HG02970 (cell line): ENCODE measurements around the gene HNF1A.

Experiments used
- ATAC-seq: cut with Tn5 transposase; IDR thresholded peaks from one replicate; pipeline ENCODE4 v1.9.1; 2021; ENCODE audit warnings: mild to moderate bottlenecking, moderate library complexity, moderate number of reproducible peaks; ENCODE audit not compliant: unreplicated experiment, low FRiP score

The HNF1A gene

GRCh38 chr12:120983759-120984158 lies 5.4 kb downstream of the HNF1A start:
- ATAC-seq, result no peak

GRCh38 chr12:120984351-120984898 lies 6.1 kb downstream of the HNF1A start:
- no peak for ATAC-seq

- no peak for ATAC-seq
These were observed 9.9 kb downstream of the HNF1A start for GRCh38 chr12:120988234-120988633.

GRCh38 chr12:120988658-120989057 lies 10.3 kb downstream of the HNF1A start:
- ATAC-seq, result no peak

- ATAC-seq, result no peak
These were observed 11.3 kb downstream of the HNF1A start for GRCh38 chr12:120989687-120990086.

GRCh38 chr12:120990487-120991055 lies 12.2 kb downstream of the HNF1A start:
- no peak for ATAC-seq

- ATAC-seq, result no peak
These were observed 13.6 kb downstream of the HNF1A start for GRCh38 chr12:120991965-120992364.

GRCh38 chr12:120992989-120993388 lies 14.6 kb downstream of the HNF1A start:
- no peak for ATAC-seq

GRCh38 chr12:120993496-120993895 lies 15.2 kb downstream of the HNF1A start:
- no peak for ATAC-seq

- no peak for ATAC-seq
These were observed 15.7 kb downstream of the HNF1A start for GRCh38 chr12:120994059-120994458.

- no peak for ATAC-seq
These were observed 16.4 kb downstream of the HNF1A start for GRCh38 chr12:120994589-120995337.

- no peak for ATAC-seq
These were observed 17.9 kb downstream of the HNF1A start for GRCh38 chr12:120996133-120996746.

GRCh38 chr12:120997448-120997847 lies 19.1 kb downstream of the HNF1A start:
- no peak for ATAC-seq

- no peak for ATAC-seq
These were observed 20.1 kb downstream of the HNF1A start for GRCh38 chr12:120998435-120998834.

GRCh38 chr12:120999191-121000120 lies 21.1 kb downstream of the HNF1A start:
- no peak for ATAC-seq

GRCh38 chr12:121000530-121000929 lies 22.2 kb downstream of the HNF1A start:
- ATAC-seq, result no peak

- no peak for ATAC-seq
These were observed 22.7 kb downstream of the HNF1A start for GRCh38 chr12:121001060-121001459.

- ATAC-seq, result no peak
These were observed 23.6 kb downstream of the HNF1A start for GRCh38 chr12:121001841-121002483.

- ATAC-seq, result no peak
These were observed 25.3 kb downstream of the HNF1A start for GRCh38 chr12:121003650-121004049.

GRCh38 chr12:121004253-121004815 lies 26.0 kb downstream of the HNF1A start:
- ATAC-seq, result no peak
